NCI-H2107 (cell line): Measurements from ENCODE around the gene MAMDC2.
"Not testable (repeated sequence)": the region's sequence is repeated elsewhere in the genome, so short reads cannot be mapped to it uniquely, and the experiment has no call there.

Source experiments
- DNase-seq: peaks from one replicate; lab custom pipeline; 2025; lab: John Stamatoyannopoulos, UW

The MAMDC2 gene

DNA sequence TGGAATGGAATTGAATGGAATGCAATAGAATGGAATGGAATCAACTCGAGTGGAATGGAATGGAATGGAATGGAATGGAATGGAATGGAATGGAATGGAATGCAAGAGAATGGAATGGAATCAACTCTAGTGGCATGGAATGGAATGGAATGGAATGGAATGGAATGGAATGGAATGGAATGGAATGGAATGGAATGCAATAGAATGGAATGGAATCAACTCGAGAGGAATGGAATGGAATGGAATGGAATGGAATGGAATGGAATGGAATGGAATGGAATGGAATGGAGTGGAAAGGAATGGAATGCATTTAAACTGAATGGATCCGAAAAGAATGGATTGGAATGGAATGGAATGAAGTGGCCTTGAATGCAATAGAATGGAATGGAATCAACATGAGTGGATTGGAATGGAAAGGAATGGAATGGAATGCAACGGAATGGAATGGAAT, 5.5 kb upstream of the MAMDC2 start:
- DNase-seq: not testable (repeated sequence)

- no peak for DNase-seq
These were observed 3.2 kb upstream of the MAMDC2 start for GRCh38 chr9:70040376-70040903.

GRCh38 chr9:70042461-70043215, 1.0 kb upstream of the MAMDC2 start:
- no peak for DNase-seq

DNA sequence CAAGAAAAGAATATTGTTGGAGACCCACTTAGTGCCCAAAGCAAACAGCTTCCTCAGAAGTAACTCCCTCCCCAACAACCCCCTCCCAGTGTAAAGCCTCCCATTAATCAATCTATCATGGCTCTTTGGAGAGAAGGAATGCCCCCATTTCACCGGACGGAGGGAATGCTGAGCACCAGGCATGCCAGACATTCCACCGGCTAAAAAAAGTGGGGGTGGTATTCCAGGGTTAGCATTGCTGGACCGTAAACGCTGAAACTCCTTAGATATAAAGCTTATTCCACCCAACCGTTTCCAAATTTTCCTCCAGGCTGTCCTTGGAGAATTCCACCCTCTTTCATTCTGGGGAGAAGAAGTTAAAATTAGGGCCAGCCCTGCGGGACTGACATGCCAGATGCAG, 363 bp upstream of the MAMDC2 start:
- no peak for DNase-seq

DNA sequence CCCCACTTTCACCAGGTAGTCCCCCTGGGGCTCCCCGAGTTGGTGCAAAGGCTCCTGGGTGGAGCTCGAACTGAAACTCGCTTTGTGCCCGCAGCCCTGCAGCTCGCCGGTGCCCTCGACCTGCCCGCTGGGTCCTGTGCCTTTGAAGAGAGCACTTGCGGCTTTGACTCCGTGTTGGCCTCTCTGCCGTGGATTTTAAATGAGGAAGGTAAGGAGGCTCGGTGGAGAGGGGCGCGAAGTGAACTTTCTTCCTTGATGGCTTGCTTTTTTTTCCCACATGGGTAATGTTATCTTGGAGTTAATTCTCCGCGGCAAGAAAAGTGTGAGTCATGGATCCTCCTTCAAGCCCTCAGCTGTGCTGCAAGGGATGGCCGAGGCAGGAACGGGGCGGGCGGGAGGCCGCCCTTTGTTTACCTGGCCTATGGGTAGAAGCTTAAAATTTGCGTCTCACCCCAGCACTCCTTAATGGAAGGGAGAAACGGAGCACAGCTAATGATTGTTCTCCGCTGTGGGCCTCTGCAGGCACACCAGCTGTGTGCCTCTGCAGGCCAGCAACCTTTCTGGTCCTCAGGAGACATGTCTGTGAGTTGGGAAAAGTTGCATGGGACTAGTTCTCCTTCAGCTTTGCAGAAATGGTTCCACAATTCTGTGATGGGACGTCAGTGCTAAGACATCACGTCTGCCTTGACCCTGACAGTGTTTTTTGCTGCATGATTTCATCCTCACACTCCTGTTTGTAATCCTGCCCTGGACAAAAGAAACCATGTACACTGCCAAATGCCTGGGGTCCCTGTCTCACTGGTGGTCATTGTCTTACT, 1.1 kb downstream of the MAMDC2 start:
- no peak for DNase-seq

- DNase-seq: no peak
These were observed 1.8 kb downstream of the MAMDC2 start for GRCh38 chr9:70045452-70045851.

- no peak for DNase-seq
These were observed 2.8 kb downstream of the MAMDC2 start for GRCh38 chr9:70046274-70047070.

DNA sequence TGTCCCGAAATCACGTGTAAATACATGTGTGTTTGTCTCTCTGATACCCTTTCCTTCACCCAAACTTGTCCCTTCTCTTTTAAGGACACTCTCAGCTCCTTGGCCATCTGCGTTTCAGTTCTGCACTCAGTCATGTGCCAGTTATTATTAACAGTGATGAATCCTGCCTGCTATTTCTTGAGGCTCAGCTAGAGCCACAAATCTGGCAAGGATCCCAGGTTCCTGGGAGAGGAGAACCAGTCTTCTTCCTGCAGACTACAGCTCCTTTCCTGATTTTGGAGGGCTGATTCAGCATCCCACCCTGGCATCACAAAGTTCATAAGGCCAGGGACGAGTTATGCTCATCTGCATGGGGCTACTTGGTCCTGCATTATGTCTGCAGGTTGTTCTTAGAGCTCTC, 5.6 kb downstream of the MAMDC2 start:
- no peak for DNase-seq

DNA sequence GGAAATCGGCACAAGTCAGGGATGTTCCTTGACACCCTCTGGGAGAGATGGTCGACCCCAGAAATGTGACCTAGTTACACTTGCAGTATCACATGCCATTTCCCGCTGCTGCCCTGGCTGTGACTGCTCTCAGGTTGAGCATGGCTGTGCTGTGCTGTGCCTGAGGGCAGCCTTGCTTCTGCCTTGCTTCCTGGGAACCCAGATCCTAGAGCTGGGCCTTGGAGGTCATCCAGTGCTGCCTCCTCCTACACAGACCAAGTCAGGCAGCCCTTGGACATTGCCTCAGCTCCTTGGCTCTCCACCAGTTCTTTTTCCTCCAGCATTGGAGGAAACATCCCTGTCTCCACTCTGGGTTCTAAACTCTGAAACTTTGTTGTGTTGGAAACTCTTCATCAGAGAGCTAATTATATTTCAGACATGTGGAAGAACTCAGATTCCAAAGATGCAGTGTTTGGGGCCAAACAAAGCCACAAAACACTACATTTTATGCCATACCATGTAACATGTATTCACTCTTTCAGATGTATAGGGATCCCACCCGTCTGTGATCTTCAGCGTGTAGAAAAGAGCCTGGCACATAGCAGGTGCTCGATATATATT, 6.1 kb downstream of the MAMDC2 start:
- no peak for DNase-seq

DNA sequence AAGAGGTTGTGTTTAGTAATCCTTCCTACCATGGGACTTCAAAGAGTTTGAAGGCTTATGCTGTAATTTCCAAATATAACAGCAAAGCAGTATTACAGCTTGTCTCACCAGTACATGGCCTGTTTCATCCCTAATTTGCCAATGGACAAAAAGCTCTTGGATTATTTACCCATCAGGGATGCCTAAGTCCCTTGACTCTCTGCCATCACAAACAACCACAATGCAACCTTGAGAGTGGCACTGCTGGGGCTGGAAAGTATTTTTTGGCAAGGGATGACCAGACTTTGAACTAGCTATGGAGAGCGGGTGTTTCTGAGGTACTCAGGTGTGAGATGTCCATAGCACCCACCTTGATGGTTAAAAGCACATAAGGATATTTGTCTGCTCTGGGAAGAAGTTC, 9.1 kb downstream of the MAMDC2 start:
- DNase-seq: no peak

DNA sequence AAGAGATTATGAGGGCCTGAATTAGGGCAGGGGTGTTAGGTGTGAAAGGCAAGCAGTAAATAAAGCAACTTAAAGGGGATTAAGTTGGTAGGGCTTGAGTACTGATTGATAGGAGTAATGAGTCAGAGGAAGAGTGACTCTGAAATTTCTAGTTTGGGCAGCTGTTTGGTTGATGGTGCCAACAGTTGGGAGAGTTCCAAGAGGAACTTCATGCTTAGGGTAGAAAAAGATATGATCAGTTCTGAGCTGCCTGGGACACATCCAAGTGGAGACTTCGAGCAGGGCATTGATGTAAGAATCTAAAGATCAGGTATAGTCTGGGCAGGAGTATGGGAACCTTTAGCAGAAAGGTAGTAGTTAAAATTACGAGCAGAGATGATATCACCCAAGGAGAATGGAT, 10.2 kb downstream of the MAMDC2 start:
- no peak for DNase-seq

- DNase-seq: no peak
These were observed 10.9 kb downstream of the MAMDC2 start for GRCh38 chr9:70054521-70054920.

GRCh38 chr9:70055406-70056210, 12.0 kb downstream of the MAMDC2 start:
- DNase-seq: no peak

- no peak for DNase-seq
These were observed 12.7 kb downstream of the MAMDC2 start for GRCh38 chr9:70056211-70056944.

DNA sequence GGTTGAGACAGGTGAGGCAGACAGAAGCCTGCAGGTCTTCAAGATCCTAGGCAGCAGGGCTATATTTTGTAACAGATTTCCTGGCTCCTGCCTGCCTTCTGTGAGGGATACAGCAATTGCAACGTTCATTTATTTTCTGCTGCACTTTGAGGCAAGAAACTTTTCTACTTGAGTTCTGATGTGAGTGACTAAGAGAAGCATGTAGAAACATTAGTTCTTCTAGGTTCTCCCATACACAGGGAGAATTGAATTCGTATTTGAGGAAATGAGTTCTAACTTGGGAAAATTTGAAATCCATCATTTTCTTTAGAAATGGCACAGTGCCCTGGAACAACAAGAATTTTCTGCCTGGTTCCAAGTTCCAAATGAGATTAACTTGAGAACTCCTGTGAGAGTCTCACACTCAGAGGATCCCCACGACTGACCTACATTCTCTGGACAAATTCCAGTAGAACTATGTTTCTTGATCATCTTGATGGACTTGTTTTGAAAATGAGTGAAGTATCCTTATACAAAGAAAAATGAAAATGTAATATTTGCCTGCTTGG, 15.0 kb downstream of the MAMDC2 start:
- DNase-seq: no peak

DNA sequence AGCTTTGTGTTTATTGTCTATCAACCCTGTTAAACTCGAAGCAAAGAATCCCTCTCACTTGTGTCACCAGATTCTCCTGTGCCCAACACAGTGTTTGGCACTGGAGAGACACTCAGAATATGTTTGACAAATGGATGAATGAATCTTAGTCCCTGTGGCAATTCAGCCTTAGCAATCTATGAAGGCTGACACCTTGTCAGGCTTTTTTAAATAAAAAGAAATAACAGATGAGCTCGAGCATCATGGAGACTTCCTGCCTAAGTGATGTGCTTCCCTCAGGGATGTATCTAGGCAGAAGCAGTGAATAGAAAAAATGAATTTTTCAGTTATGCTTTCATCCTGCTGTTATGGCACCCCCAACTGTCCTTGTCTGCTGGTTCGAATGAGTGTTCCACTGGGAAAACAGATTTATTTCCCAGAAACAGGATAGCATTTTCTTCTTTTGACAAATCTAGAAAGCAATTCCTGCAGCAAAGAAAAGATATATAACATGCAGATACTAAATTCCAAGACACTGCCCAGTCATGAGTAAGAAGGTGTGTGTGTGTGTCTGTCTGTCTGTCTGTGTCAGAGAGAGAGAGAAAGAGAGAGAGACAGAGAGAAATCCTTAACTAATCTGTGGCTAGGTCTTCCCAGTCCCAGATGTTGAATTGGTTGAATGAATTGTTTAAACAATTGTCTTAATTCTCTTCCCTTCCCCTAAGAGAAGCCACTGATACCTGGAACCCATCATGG, 16.7 kb downstream of the MAMDC2 start:
- no peak for DNase-seq

DNA sequence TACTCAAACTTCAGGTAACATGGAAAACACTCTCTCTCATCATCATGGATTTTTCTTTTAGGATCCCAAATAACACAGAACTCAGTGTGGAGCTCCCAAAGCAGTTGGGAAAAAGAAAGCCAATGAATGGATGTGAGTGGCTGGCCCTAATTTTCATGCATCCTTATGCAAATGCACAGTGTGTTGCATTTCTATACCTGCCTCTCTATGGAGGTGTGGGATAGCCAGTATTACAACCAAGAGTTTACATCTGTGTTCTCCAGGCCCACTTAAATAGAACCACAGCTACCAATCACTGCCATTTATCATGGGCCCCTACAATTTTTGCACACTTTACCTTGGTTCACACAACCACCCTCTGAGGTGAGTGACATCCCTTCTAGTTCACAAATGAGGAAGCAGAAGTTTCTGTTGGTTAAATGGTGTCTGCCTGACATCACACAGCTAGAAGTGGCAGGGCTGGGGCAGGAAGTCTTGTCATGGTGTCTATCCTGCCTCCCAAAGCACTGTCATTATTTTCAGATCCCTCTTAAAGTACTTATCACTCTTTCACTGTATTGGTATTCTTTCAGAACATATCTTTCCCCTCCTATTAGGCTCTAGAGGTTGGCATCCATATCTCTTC, 17.3 kb downstream of the MAMDC2 start:
- DNase-seq: no peak

DNA sequence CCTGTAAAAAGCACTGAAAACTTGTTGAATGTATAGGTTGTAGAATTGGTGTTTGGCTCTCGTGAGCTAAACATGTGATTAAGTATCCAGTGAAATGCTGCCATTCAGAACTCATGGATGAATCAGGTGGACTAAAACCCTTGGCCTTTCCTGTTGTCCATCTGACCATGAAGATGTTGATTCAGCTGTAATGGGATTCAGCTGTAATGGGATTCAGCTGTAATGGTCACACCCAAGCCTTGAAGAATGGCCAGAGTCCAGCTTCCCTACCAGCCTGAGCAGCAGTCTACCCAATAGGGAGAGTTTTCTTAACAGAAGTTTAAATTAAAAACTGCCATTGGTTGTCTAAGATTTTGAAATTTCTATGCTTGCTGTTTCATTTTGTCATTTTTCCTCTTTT, 18.1 kb downstream of the MAMDC2 start:
- no peak for DNase-seq

DNA sequence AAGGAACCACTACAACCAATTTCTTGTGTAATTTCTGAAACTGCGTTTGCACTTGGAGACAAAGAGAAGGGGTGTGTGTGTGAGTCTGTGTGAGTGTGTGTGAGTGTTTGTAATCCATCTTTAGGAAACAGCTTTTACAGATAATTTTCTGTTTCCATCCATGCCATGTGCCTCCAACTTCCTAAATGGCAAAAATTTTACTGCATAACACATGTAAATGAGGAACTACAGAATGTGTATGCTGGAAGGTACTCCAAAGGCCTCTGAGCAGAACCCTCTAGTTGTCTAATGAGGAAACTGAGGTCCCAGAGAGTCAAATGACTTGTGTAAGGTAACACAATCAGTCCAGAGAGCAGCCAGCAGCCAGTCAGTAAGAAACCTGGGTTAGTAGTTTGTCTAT, 20.8 kb downstream of the MAMDC2 start:
- no peak for DNase-seq
